GM18526 (cell line): ENCODE results near the gene LRIT1.

Source experiments
- POLR2A ChIP-seq: IDR thresholded peaks from 3 replicates; pipeline ENCODE4 v1.6.1; 2011; ENCODE audit not compliant: insufficient read length; ENCODE audit errors: extremely low read depth

Gene LRIT1

DNA sequence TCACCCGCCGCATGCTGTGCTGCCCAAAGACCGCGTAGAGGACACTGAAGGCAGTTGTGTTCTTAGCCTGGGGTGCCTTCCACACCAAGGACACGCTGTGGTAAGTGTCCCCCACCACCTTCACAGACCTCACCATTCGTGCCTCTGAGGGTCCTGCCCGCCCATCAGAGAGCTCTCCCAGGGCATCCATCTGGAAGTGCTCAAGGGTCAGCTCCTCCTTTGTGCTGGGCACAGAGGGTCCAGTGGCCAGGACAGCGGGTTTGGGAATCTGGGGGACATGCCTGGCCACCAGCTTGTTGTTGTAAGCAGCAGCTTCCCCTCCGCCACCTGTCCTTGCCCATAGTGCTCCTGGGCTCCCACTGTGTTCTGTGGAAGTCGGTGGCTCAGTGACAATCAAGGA lies 9.0 kb downstream of the LRIT1 start:
- TF ChIP-seq POLR2A, result no peak

DNA sequence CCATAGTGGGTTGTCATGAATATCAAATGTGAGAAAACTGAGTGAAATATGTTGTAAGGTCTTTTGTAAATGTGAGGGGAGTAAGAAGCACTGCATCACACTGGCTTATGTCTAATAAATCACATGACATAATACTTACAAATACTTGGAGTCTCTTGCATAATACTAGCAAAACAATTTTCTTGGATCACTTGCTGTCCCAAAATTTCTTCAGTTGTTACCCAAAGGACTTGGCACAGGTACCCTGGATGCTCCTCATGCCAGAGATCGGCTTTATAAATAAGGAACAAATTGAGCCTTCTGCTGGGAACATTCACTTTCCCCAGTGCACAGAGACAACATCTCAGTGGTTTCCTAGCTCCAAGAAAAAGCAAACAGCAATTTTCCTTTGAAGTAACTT lies 11.0 kb downstream of the LRIT1 start:
- no peak for TF ChIP-seq POLR2A

DNA sequence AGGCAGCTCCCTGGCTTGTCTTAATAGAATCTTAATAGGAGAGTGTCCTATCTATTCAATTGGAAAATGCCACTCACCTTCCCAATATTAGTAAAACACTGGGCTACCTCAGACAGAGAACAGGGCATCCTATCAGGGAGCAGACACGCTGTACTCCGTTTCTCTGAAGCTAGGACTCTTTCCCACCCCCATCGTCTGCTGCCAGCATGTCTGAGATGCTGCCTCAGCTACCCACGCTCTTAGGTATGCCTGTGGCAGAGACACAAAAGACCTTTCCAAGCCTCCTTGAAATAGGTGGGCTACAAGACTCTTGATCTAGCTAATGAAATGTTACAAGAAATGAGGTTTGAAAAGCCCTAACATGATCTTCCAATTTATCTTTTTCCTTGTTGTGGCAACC lies 13.5 kb downstream of the LRIT1 start:
- TF ChIP-seq POLR2A, result no peak

DNA sequence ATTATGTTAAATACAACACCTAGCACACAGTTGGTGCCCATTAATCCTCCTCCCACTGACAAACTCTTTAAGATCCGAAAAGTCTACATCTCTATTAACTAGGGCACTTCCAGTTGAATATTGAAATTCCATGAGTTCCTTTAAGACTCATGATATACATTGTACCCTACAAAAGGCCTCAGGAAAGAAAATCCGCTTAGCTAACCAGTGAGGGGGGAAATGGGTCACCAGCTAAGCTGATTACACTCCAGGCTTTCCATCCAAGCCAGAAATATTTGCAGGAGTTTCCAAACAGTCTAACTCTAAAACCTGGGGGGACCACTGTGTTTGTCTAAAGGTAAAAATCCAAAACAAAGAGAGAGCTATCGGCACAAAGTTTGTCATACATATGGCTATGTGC lies 14.7 kb downstream of the LRIT1 start:
- TF ChIP-seq POLR2A, result no peak

DNA sequence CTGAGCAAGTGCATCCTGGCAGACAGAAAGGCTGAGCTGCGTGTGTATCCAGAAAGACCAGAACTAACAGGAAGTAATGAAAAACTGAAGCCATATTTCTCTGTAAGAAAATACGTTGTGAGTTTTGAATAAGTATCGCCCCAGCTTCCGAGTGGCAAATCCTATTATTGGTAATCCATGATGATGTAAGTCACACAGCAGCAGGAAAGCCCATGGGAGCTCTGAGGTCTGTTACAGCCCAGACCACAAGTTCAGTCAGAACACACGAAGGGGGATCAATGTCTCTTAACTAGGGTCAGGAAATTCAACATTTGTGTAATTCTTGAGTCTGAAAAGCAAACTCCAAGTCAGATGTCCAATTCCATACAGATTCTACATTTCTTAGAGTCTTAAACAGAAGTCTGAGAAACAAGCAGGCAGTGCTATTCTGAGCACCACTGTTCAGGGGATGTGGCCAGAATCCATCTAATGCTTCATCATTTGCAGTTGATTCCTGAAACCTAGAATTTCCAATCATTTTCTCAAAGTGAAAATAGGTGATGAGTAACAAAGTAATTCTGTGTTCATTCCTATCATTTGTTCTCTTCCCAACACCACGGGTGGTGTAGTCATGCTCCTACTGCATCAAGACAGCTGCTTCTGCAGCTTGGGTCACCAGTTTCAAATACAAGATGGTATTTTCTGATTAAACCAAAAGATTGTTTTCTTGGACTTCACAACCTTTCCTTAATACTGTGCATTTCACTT lies 15.7 kb downstream of the LRIT1 start, which contains the start of gene LRIT2:
Gene LRIT2, minus strand, starts transcription at position 118 of the 747 bp plus-strand sequence. Its CDS starts 24 bp downstream, at position 94.
- TF ChIP-seq POLR2A, result no peak

DNA sequence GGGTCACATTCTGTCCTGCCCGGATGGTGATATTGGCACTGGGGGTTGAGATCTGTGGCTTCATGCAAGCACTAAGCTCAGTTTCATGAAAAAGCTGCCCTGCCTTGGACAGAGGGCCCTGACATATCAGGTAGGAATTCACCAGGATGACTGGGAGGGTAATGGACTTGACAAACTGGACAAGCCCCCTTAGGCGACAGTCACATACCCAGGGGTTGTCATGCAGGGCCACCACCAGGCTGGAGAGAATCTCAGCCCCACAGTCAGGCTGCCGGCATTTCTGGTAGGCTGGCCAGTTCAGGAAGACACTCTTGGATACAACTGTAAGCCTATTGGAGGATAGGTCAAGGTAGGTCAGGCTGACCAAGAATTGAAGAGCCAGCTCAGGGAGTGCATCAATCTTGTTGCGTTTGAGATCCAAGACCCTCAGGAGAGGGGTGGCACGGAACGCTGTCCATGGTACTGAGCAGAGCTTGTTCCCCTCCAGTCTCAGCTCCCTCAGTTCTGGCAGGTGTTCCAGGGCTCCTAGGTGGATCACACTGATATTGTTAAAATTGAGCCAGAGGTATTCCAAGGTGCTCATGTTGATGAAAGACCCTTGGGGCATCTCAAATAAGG lies 16.8 kb downstream of the LRIT1 start:
- TF ChIP-seq POLR2A, result no peak

DNA sequence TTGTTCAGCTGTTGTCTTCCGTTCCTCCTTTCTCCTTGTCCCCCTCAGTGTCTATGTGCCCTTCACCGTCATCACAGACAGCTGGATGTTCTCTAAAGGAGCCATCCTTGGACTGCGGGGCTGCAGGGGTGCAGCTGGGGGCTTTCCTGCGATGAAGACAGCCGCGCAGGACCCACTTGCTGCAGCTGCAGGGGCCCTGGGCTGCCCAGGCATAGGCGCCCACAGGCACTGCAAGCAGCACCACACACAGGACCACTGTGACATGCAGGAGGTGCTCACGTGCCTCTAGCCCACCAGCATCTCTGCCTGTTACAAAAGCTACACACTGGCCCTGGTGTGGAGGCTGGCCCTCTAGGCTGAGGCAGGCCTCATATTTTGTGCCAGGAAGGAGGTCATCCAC lies 19.4 kb downstream of the LRIT1 start:
- no peak for TF ChIP-seq POLR2A

DNA sequence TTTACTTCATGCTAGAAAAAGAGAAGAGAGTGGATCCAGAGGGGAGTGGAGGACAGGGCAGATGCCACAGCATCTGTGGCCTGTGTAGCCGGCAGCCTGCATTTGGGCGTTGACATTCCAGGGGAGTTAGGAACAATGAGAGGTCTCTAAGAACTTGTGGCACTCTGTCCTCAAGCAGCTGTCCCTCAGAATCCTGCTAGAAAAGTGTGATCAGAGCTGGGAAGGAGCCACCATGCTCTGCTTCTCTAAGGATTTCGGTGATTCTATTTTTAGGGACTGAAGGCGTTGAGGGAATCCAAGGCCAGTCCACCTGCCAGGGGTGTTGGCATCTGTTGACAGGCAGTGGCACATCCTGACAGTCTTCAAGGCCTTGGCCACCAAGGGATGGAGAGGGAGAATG lies 23.6 kb downstream of the LRIT1 start:
- no peak for TF ChIP-seq POLR2A

DNA sequence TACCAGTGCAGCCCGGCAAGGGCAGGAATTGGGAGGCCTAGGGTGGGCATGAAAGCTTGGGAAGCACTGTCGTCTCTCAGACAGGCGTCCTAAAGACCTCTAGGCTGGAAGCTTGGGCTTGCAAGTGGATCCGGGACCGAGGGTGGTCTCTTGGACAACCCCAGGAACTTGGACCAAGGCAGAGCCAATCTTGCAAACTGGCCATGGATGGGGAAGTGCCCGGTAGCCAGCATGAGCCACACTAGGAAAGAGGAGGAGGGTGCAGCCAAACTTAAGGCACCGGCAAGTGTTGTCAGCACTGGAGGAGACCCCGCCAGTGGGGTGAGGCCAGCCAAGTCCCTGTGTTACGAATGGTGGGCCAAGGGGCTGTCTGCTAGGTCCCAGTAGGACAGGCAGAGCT lies 24.5 kb downstream of the LRIT1 start:
- TF ChIP-seq POLR2A, result no peak

DNA sequence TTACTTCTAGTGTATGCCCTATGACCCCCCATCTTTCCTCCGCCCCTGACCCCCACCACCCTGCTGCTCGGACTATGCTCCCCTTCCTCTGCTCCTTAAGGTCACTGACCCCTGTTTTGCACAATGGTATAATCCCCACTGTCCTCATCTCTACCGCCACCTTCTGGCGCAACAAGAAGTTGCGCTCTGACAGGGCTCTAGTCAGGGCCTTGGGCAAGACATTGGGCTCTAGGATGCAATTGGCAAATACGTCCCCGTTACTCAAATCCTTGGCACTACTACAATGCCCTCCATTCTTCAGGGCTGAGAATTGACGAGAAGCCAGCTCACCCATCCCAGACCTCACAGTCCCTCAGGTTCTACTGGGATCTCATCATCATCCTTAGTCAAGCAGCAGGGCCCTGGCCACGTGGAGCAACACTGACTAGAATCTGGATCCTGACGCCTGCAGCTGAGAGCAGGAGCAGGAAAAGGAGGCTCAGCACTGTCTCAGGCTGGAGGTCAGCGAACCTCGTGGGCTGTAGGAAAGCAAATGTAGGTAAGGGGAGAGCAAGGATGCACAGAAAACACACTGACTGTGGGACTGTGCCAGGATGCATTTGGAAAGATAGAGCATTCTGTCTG lies 26.6 kb downstream of the LRIT1 start:
- no peak for TF ChIP-seq POLR2A

DNA sequence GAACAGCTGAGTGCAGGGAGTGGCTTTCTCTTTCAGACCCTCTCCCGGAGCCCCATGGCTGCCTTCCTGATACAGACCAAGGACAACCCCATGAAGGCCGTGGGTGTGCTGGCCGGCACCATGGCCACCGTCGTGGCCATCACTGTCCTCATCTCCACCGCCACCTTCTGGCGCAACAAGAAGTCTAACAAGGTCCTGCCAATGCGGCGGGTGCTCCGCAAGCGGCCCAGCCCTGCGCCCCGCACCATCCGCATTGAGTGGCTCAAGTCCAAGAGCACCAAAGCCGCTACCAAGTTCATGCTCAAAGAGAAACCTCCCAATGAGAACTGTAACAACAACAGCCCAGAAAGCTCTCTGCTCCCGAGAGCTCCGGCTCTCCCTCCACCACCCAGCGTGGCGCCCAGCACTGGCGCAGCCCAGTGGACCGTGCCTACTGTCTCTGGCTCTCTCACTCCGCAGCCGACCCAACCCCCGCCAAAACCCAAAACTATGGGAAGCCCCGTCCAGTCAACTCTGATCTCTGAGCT lies 27.2 kb downstream of the LRIT1 start:
- TF ChIP-seq POLR2A, result no peak

DNA sequence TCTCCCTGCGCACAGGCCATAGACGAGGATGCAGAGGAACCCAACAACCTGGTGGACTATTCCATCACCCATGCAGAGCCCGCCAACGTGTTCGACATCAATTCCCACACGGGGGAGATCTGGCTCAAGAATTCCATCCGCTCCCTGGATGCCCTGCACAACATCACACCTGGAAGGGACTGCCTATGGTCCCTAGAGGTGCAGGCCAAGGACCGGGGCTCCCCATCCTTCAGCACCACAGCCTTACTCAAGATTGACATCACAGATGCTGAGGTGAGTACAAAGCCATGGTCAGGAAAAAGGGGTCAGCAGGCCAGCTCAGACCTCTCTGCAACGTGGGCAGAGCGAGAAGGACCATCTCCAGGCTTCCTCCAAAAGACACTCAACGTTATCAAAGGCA lies 28.3 kb downstream of the LRIT1 start:
- no peak for TF ChIP-seq POLR2A

DNA sequence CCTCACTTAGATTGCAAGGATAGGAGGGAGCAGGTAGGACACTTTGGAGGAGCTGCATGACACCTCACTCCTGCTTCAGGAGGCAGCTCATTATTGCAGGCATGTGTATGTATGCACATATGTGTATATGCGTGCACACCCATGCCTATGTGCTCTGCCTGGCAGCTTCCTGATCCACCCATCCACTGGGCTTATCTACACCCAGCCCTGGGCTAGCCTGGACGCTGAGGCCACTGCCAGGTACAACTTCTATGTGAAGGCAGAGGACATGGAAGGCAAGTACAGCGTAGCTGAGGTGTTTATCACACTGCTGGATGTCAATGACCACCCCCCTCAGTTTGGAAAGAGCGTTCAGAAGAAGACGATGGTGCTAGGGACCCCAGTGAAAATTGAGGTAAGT lies 29.3 kb downstream of the LRIT1 start:
- no peak for TF ChIP-seq POLR2A

DNA sequence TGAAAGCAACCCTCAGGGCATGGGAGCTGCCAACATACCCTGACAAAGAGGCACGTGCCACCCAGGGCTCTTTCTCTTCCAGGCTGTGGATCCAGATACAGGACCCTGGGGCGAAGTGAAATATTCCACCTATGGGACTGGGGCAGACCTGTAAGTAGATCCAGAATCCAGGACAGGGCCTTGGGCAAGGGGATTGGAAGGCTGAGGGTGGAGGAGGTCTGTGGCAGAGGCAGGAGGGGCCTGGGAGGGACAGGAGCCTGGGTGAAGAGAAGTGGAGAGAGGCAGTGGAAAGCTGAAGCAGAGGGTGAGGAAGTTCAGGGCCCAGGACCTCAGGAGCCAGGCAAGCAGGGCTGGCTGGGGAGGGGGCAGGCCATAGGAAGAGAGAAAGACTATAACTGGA lies 29.8 kb downstream of the LRIT1 start:
- TF ChIP-seq POLR2A, result no peak

DNA sequence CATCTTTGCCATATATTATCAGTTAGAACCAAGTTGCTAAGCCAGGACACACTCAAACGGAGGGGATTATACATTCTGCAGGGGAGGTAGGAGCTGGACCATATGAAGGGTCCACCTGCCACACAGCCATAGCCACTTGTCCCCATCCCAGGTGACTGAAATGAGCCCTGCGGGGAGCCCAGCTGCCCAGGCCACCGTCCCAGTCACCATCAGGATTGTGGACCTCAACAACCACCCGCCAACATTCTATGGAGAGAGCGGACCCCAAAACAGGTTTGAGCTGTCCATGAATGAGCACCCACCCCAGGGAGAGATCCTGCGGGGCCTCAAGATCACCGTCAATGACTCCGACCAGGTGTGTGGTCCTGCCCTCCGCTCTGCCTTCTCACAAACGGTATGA lies 33.3 kb downstream of the LRIT1 start:
- no peak for TF ChIP-seq POLR2A

DNA sequence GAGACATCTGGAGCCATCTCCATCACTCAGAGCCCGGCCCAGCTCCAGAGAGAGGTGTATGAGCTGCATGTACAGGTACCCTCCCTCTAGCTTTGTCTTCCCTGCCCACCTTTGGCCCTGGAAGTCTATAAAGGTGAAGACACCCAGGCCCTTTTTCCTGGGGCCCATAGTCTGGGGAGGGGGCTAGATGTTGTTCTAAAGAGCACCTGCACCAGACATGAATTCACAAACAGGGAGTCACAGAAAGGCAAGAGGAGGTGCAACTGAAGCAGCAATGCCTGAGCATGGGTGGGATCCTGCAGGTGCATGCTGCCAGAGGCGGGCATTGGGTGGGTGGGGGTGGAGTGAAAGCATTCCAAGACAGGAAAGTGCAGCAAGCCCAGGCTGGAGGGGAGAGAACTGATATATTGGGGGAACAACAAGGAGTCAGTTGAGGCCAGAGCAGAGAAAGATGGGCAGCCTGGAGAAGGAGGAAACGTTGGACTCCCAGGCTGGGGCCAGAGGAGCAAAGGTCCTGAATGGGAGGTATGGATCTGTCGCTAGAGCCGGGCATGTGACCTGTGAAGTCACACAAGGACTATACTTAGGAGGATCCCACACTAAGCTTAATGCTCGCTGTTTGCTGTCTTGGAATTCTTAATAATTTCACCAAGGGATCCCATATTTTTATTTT lies 35.4 kb downstream of the LRIT1 start:
- no peak for TF ChIP-seq POLR2A
